HG03064 (cell line): Measurements from ENCODE around the gene SCAPER.
"Not testable (repeated sequence)": the region's sequence is repeated elsewhere in the genome, so short reads cannot be mapped to it uniquely, and the experiment has no call there.

Source experiments
- ATAC-seq: cut with Tn5 transposase; IDR thresholded peaks from one replicate; pipeline ENCODE4 v1.9.1; 2021; ENCODE audit warnings: low read depth; ENCODE audit not compliant: unreplicated experiment

The SCAPER gene

DNA sequence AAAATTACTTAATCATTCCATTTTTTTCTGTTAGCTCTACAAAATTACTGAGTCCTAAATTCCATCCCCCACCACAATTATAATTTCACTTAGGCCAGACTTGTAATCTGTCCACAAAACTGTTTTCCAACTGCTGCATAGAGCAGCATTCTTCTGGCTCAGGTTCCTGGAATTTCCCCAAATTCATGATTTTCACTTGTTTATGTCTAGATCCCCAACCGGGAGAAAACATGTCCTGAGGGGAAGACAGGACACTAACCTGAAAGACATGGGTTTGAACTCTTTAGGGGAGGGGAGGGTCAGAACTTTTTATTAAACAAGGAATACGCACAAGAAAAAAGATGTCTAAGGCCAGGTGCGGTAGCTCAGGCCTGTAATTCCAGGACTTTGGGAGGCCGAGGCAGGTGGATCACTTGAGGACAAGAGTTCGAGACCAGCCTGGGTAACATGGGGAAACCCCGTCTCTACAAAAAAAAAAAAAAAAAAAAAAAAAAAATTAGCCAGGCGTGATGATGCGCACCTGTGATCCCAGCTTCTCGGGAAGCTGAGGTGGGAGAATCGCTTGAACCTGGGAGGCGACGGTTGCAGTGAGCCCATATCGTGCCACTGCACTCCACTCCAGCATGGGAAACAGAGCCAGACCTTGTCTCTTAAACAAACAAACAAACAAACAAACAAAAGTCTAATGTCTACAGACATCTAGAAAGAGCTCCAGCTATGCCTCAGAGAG is 595.4 kb downstream of the SCAPER start:
- ATAC-seq: no peak

DNA sequence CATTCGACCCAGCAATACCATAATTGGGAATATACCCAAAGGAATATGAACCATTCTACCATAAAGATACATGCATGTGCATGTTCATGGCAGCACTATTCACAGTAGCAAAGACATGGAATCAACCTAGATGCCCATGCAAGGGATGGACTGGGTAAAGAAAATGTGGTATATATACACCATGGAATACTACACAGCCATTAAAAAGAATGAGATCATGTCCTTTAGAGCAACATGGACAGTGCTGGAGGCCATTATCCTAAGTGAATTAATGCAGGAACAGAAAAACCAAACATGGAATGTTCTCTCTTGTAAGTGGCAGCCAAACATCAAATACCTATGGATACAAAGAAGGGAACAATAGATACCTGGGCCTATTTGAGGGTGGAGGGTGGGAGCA is 601.2 kb downstream of the SCAPER start:
- no peak for ATAC-seq

DNA sequence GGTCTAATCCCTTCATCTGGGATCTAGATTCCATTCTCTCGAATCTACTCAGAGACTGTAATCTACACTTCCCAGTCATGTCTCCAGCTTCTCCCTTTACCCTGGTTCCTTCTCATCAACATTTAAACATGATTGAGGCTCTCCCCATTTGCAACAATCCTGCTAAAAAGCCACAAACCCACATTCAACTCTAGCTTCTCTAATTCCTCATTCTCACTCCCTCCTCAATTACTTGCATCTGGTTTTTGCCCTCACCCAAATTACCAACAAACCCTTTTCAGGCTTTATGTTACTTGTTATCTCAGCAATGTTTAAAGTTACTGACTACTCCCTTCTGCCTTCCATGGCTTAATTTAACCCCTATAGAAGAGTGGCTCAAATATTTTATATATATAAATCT is 605.4 kb downstream of the SCAPER start:
- ATAC-seq: no peak

DNA sequence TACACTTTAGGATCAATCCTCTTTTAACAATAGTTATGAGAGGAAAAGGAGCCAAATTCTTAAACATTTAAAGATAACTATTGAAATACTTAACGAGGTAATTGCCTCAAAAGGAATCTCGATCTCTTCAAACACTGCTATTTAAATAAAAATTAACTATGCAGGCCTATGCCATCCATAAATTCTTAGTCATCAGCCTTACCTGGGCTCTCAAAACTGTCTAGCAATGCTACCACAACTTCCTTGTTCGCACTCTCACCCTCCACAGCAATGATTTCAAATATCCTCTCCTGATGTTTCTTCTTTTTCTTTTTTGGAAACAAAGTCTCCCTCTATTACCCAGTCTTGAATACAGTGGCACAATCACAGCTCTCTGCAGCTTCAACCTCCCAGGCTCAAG is 606.2 kb downstream of the SCAPER start:
- ATAC-seq: no peak

DNA sequence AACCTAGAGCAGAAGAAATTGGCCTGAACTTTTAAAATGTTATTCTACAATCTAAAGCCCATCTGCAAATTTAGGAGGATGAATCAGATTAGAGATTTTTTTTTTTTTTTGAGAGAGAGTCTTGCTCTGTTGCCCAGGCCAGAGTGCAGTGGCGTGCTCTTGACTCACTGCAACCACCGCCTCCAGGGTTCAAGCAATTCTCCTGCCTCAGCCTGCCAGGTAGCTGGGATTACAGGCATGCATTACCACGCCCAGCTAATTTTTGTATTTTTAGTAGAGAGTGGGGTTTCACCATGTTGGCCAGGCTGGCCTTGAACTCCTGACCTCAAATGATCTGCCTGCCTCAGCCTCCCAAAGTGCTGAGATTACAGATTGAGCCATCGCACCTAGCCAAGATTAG is 607.2 kb downstream of the SCAPER start:
- ATAC-seq: not testable (repeated sequence)
